ENCODE measurements around the gene RPS6KB1.
"Not testable (repeated sequence)": the region's sequence is repeated elsewhere in the genome, so short reads cannot be mapped to it uniquely, and the experiment has no call there.

RPS6KB1 gene

GRCh38 chr17:59933317-59933716 is 40.4 kb downstream of the RPS6KB1 start:
- H3K4me3 ChIP-seq (ENCODE audit: low read depth, low read length): not testable (repeated sequence)

DNA sequence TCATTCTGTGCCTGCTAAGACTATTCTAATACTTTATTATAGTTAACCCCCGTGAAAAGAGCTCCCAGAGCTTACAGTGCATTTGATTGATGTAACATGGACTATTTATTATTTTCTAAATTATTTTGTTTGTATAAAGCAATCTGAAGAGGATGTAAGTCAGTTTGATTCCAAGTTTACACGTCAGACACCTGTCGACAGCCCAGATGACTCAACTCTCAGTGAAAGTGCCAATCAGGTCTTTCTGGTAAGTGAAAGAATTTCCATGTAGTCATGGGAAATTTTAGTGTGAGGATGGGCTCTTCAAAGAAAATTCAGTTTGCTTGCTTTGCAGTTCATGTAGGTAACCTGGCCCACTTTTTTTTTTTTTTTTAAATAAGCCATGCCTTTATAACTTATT is 47.8 kb downstream of the RPS6KB1 start:
- not testable (repeated sequence) for H3K4me3 ChIP-seq (ENCODE audit: low read depth, low read length)

- no peak overlapping the region for H3K4me3 ChIP-seq (ENCODE audit: low read depth, low read length)
These were observed 48.2 kb downstream of the RPS6KB1 start for GRCh38 chr17:59941131-59941530.

DNA sequence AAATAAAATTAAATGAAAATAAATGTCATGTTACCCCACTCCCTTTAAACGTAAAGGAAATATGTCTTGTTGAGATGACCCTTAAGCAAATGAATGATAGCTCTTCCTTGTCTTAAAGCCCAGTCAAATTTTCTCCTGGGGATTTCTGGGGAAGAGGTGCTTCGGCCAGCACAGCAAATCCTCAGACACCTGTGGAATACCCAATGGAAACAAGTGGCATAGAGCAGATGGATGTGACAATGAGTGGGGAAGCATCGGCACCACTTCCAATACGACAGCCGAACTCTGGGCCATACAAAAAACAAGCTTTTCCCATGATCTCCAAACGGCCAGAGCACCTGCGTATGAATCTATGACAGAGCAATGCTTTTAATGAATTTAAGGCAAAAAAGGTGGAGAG is 53.5 kb downstream of the RPS6KB1 start:
- not testable (repeated sequence) for H3K4me3 ChIP-seq (ENCODE audit: low read depth, low read length)

GRCh38 chr17:59947310-59947709 is 54.4 kb downstream of the RPS6KB1 start:
- not testable (repeated sequence) for H3K4me3 ChIP-seq (ENCODE audit: low read depth, low read length)

GRCh38 chr17:59950049-59950448 is 57.1 kb downstream of the RPS6KB1 start:
- H3K4me3 ChIP-seq (ENCODE audit: low read depth, low read length): no peak overlapping the region

GRCh38 chr17:59954856-59955255 is 61.9 kb downstream of the RPS6KB1 start:
- no peak overlapping the region for H3K4me3 ChIP-seq (ENCODE audit: low read depth, low read length)

GRCh38 chr17:59959574-59959973 is 66.7 kb downstream of the RPS6KB1 start:
- not testable (repeated sequence) for H3K4me3 ChIP-seq (ENCODE audit: low read depth, low read length)

DNA sequence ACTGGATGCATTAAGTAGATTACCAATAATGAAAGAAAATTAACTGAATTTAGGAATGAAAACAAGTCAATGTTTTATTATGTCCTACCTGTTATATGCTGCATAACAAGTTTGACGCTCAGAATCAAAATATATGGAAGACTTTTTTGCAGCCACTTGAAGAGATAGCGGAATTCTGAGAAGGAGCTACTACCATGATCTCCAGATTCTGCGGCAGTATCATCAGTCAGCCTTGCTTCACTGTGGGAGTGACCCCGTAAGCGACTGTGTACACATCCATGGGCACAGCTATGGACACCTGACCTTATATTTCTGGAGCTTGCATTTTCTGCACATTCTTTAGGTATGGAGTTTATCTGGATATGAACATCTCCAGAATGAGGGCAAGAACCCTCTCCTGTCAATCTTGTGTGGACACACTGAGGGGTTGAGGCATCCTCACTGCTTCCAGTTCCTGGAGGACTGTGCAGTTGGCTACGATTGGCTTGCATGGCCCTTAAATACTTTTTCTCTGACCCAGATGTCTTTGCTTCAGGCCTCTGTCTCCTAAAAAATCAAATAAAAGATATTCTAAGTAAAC is 69.9 kb downstream of the RPS6KB1 start:
- H3K4me3 ChIP-seq (ENCODE audit: low read depth, low read length): no peak overlapping the region

DNA sequence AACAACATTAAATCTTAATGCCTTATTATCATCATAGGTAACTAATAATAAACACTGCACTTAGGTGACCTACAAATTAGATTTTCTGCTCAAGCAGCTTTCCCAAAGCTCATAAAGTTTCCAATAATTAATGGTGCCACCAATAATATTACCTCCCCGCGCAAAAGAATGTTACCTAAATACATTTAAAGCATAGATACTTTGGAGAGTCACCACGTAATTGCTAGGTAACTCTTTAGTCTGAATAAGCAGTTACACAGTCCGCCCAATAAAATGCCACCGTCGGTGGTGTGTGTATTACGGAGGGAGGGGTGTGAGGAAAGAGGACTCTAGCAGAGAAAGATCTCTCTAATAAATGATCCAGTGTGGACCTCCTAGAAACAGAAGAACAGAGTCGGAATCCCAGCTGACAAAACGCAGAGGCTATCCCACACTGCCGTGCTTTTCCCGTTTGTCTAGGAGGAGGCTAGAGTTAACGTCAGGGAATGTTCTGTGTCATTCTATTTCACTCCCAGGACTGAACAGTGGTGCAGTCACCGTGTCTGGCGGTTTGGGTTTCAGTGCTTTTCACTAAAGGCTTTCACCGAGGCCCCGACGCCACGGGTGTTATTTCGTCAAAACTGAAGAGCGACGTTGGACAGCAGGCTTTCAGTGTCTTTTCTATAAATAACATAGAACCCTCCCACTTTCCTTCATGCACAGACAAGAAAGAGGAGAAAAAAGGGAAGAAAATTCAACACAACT is 71.0 kb downstream of the RPS6KB1 start:
- peak overlapping the region; percentile 83 for H3K4me3 ChIP-seq (ENCODE audit: low read depth, low read length)

GRCh38 chr17:59964482-59965328 is 71.8 kb downstream of the RPS6KB1 start, which contains the start of gene RNFT1:
RNFT1 (minus strand) TSS chr17:59964740; CDS start chr17:59964663, 77 bp downstream.
- H3K4me3 ChIP-seq (ENCODE audit: low read depth, low read length): peak within 1 kb of the TSS; percentile 83

- not testable (repeated sequence) for H3K4me3 ChIP-seq (ENCODE audit: low read depth, low read length)
These were observed 78.8 kb downstream of the RPS6KB1 start for GRCh38 chr17:59971771-59972170.

GRCh38 chr17:59972778-59973177 is 79.9 kb downstream of the RPS6KB1 start:
- H3K4me3 ChIP-seq (ENCODE audit: low read depth, low read length): no peak overlapping the region

- not testable (repeated sequence) for H3K4me3 ChIP-seq (ENCODE audit: low read depth, low read length)
These were observed 80.6 kb downstream of the RPS6KB1 start for GRCh38 chr17:59973483-59973882.

DNA sequence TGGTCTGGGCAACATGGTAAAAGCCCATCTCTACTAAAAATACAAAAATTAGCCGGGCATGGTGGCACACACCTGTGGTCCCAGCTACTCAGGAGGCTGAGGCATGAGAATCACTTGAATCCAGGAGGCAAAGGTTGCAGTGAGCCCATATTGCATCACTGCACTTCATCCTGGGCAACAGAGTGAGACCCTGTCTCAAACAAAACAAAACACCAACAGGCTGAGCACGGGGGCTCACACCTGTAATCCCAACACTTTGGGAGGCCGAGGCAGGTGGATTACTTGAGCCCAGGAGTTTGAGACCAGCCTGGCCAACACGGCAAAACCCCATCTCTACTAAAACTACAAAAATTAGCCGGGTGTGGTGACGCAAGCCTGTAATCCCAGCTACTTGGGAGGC is 82.2 kb downstream of the RPS6KB1 start:
- not testable (repeated sequence) for H3K4me3 ChIP-seq (ENCODE audit: low read depth, low read length)

- not testable (repeated sequence) for H3K4me3 ChIP-seq (ENCODE audit: low read depth, low read length)
These were observed 103.7 kb downstream of the RPS6KB1 start for GRCh38 chr17:59996608-59997007.
